HEK293 (cell line): ENCODE data around the gene APOLD1.
A peak's percentile ranks its signal among the peaks of the same experiment; 100 is the strongest.

Experiments
- CTCF ChIP-seq: fragments of 450-650 bp; formaldehyde crosslinking; IDR thresholded peaks from 2 replicates; pipeline ENCODE4 v1.5.1; 2016; ENCODE audit warnings: missing biosample characterization, missing genetic modification characterization
- GLI4 ChIP-seq: fragments of 450-650 bp; formaldehyde crosslinking; IDR thresholded peaks from 2 replicates; pipeline ENCODE4 v1.5.1; 2016; ENCODE audit warnings: missing biosample characterization, missing genetic modification characterization
- WT1 ChIP-seq: fragments of 450-650 bp; formaldehyde crosslinking; IDR thresholded peaks from 2 replicates; pipeline ENCODE4 v1.5.1; 2016; ENCODE audit warnings: missing biosample characterization, missing genetic modification characterization
- YY1 ChIP-seq: fragments of 450-650 bp; formaldehyde crosslinking; IDR thresholded peaks from 2 replicates; pipeline ENCODE4 v1.5.1; 2018; ENCODE audit warnings: missing biosample characterization, missing genetic modification characterization
- ZFP69B ChIP-seq: fragments of 450-650 bp; formaldehyde crosslinking; IDR thresholded peaks from 2 replicates; pipeline ENCODE4 v1.5.1; 2016; ENCODE audit warnings: missing biosample characterization, missing genetic modification characterization
- ZNF184 ChIP-seq: fragments of 450-650 bp; IDR thresholded peaks from 2 replicates; pipeline ENCODE4 v1.5.1; 2018; ENCODE audit warnings: missing biosample characterization, mild to moderate bottlenecking, missing genetic modification characterization
- ZNF24 ChIP-seq: fragments of 450-650 bp; formaldehyde crosslinking; IDR thresholded peaks from 2 replicates; pipeline ENCODE4 v1.5.1; 2016; ENCODE audit warnings: missing biosample characterization, missing genetic modification characterization
- ZNF394 ChIP-seq: fragments of 450-650 bp; formaldehyde crosslinking; IDR thresholded peaks from 2 replicates; pipeline ENCODE4 v1.5.1; 2016; ENCODE audit warnings: missing biosample characterization, missing genetic modification characterization, mild to moderate bottlenecking, moderate library complexity, borderline replicate concordance
- ZNF544 ChIP-seq: fragments of 450-650 bp; formaldehyde crosslinking; IDR thresholded peaks from 2 replicates; pipeline ENCODE4 v1.5.0; 2017; ENCODE audit warnings: missing biosample characterization, missing genetic modification characterization
- ZNF580 ChIP-seq: fragments of 450-650 bp; formaldehyde crosslinking; IDR thresholded peaks from 2 replicates; pipeline ENCODE4 v1.5.1; 2016; ENCODE audit warnings: missing biosample characterization, missing genetic modification characterization
- ZNF707 ChIP-seq: fragments of 450-650 bp; formaldehyde crosslinking; IDR thresholded peaks from 2 replicates; pipeline ENCODE4 v1.5.1; 2016; ENCODE audit warnings: missing biosample characterization, missing genetic modification characterization

- TF ChIP-seq WT1 (no peak), CTCF (no peak), GLI4 (tag by site-specific recombination) (no peak), ZNF707 (tag by site-specific recombination) (no peak), ZNF544 (tag by site-specific recombination) (no peak), ZFP69B (tag by site-specific recombination) (0 out of 2 replicates have a peak, but pooled peaks have one; percentile 16), ZNF24 (tag by site-specific recombination) (no peak), YY1 (tag by site-specific recombination) (peak; percentile 74), ZNF580 (tag by site-specific recombination) (no peak), ZNF184 (no peak), ZNF394 (tag by site-specific recombination) (no peak; the same call in 1 of the 2 replicates)
Observed at GRCh38 chr12:12786706-12787601, 1.5 kb downstream of the APOLD1 start.
